Effector CD4-positive, alpha-beta T cell (primary cell): ENCODE data around the gene HOXA1.
A peak's percentile ranks its signal among the peaks of the same experiment; 100 is the strongest.

Source experiments
- DNase-seq: peaks from one replicate; pipeline ENCODE4 v3.0.0-alpha.2; 2020
- total RNA-seq: gene quantifications from one replicate; lab custom pipeline; 2026; lab: John Stamatoyannopoulos, UW

Gene HOXA1
- 1.5 reads per million for total RNA-seq

DNA sequence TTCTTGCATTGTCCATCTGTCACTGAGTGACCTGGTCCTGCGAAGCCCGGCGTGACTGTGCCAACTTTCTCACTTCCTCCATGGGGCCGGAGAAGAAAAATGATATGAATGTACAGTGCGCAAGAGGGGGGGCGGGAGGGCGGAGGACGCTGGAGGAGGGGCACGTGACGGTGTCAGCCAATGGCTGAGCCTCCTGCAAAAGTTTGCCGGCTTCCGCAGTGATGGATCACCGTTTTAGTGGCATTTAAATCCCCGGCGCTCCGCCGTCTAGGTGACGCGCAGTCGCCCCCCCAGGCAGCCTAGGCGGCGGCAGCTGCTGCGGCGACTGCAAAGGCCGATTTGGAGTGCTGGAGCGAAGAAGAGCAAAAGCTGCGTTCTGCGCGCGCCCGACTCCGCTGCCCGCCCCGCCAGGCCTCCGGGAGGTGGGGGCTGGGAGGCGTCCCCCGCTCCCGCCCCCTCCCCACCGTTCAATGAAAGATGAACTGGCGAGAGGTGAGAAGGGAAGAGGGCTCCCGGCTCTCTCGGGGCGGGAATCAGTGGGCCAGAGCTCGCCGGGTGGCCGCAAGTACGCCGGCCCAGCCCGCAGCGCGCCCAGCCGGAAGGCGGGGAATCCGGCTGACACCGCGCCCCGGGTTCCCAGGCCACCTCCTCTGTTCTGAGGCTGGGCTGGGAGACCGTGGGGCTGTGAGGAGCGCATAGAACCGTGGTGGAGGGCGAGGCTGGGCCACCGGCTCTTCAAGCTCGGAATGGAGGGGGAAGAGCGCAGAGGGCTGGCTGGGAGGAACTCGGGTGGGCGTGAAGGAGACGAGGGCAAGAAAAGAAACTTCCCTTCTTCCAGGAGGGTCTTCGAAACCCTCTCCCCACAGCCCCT, at the start of gene HOXA1:
Gene HOXA1 (minus strand): TSS at position 104 of the 871 bp plus-strand sequence. CDS start 88 bp downstream, at position 16.
- DNase-seq = peak; percentile 66

GRCh38 chr7:27145165-27145913, 49.5 kb upstream of the HOXA1 start:
- DNase-seq = no peak

- DNase-seq = no peak
Measured at GRCh38 chr7:27144781-27145164, 49.0 kb upstream of the HOXA1 start.

- DNase-seq = no peak
Measured at GRCh38 chr7:27143950-27144780, 48.4 kb upstream of the HOXA1 start.

GRCh38 chr7:27143023-27143949, 47.5 kb upstream of the HOXA1 start, which contains the start of gene HOXA5:
Gene HOXA5, minus strand, starts transcription at chr7:27143681. Its CDS starts 74 bp downstream, at chr7:27143607.
- no peak for DNase-seq

DNA sequence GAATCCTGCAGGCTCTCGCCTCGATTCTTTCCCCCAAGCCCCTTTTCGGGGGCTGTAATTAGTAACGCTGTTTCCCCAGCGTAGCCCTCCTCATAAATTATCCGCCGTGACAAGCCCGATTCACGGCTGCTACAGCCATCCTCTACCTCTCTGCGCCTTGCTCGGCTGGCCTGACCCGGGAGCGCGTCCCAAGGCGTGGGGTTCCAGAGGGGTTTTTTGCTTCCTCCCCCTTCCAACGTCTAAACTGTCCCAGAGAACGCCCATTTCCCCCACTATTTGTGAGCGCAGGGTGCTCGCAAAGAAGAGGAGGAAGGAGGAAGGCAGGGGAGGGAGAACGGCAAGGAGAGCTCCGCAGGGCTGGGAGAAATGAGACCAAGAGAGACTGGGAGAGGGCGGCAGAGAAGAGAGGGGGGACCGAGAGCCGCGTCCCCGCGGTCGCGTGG, 46.8 kb upstream of the HOXA1 start:
- DNase-seq = no peak

DNA sequence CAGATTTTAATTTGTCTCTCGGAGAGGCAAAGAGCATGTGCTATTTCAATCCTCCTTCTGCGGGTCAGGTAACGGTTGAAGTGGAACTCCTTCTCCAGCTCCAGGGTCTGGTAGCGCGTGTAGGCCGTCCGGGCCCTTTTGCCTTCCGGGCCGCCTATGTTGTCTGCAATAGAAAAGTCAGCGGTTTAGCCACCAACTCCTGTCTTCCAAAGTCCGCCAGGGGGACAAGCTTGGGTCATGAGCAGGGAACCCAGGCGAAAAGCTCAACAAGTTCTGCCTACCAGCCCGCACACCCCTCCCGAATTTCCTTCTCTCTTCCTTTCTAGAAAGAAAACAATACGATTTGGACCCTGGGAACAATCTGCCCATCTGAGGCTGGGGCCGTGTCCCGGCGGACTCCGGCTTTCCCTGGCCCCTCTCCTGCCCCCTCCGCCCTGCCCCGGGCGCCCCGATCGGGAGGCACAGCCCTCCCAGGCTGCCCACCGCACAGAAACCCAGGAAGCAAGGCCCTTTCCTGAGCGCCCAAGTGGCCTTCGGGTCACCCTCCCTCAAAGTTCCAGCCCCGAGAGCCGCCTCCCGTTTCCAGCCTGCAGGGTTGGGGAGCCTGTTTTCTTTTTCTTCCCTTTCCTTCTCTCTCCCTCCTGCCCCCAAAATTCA, 46.3 kb upstream of the HOXA1 start:
- DNase-seq = no peak

- DNase-seq = no peak
Measured at GRCh38 chr7:27141137-27141922, 45.5 kb upstream of the HOXA1 start.

DNA sequence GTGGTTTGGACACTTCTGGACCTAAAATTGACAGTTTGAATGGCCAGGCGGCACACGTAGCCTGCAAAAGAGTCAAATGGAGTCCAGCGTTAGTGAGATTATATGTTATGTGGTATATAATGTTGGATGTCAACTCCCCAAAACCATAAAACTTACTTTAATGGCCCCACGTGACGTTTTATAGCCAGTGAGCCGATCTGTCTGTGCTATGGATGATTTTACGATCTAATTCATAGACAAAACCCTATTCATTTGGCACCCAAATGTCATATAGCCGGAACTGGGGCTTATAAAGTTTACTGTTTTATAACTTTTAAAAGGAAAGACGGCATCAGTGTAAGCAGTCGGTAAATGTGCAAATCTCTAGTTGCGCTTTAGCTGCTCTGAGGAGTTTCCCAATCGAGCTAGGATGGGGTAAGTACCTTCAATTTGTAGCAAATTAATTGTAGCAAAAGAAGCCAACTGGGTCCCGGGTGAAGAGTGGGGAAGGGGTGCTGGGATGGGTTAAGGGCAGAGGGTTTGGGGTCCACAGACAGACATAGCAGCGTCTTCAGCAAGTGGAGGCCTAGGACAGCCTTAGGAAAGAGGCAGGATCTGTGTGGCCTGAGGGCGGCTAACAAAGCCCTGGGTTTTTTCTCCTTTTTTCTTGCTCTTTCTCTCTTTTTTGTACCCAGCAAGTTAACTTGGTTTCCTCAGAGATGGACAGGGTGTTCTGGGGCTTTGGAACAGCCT, 44.5 kb upstream of the HOXA1 start:
- DNase-seq = no peak

DNA sequence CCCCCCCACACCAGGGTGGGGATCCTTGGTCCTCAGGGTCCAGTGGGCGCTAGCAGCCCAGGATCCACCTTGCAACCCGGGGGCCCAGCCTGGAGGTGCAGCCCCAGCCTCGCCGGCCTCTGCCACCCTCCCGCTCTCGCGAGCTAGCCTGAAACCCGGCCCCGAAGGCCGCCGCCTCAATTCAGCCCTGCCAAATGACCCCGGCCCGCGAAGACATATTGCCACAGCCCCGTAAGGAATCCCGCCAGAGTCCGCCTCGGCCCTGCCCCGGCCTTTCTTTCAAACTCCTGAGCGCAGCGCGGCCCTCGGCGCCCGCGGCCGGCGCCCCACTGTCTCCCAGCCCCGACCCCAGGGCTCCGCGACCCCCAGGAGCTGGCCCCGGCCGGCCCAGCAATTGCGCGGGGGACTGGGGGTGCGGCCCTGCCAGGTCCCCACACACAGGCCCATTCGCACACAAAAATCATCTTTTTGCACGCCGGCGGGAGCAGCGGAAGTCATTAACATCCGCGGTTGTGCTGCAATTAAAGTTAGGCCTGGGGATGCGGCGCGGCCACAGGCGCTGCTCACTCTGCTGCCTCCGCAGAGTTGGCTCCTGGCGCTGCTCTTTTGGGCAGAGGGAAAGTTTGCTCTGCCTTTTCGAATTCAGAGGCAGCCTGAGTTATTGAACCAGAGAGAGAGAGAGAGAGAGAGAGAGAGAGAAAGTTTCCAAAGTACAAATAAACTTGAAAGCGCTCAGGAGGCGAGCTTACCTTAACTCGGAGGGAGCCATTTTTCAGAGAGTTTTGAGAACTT, 43.7 kb upstream of the HOXA1 start:
- DNase-seq = no peak

DNA sequence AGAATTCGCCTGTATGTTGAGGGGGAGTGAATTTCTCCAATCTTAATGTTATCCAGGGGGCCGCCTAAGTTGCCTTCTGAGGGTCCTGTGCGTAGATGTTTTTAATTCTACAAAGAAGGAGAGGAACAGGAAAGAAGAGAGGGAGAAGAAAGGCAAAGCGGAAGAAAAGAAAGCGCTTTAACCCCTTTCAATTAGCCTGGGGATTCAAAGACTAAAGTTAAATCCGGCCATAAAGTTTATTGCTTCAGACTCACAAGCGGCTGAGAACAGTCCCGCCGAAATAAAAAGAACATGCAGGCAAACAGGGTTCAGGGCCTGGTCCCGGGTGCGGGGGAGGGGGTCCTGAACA, 43.2 kb upstream of the HOXA1 start:
- DNase-seq = no peak

GRCh38 chr7:27138472-27138871, 42.7 kb upstream of the HOXA1 start:
- no peak for DNase-seq

DNA sequence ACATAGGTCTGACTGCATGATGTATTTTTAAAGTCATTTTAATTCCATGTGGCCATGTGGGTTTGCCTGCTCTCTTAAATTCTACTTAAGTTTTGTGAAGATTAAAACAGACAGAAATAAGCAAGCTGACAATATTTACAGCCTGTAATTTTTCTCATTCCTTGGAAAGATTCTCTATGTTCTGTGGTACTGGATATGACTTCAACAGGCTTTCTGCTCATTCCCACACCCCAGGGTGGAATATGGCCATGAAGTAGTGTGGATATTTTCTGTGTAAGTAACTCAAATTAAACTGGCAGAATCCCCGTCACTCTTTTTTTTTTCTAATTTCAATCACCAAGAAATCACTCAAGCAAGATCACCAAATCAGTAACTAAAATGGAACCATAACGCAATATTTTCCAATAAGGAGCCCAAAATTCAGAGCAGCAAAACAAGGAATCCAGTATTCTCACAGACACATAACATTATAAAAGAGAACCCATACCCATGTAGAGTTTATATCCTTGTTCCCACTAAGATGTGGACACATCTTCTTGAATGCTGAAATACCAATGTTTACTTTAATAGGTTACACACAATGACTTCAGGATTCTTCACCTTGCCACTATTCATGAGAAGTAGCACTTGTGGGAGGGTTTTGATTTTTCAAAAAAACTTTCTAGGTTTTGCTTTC, 42.0 kb upstream of the HOXA1 start:
- no peak for DNase-seq

DNA sequence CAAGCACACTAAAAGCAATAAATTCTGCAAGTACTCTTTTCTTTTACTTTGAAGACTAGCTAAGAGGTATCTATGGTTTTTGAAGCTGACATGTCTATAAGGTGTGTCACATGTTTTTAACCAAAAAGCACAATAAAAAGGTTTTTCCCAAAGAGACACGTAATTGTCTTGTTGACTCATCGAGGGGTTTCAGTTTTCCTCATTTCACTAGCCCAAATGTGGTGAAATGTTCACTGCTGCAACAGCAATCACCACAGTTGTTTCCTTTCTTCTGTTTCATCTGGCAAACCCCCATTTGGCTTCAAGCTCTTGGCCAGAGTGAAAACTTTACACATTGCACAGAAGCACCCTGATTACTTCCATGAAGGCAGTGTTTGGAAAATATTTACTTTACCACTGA, 38.6 kb upstream of the HOXA1 start:
- DNase-seq = no peak

DNA sequence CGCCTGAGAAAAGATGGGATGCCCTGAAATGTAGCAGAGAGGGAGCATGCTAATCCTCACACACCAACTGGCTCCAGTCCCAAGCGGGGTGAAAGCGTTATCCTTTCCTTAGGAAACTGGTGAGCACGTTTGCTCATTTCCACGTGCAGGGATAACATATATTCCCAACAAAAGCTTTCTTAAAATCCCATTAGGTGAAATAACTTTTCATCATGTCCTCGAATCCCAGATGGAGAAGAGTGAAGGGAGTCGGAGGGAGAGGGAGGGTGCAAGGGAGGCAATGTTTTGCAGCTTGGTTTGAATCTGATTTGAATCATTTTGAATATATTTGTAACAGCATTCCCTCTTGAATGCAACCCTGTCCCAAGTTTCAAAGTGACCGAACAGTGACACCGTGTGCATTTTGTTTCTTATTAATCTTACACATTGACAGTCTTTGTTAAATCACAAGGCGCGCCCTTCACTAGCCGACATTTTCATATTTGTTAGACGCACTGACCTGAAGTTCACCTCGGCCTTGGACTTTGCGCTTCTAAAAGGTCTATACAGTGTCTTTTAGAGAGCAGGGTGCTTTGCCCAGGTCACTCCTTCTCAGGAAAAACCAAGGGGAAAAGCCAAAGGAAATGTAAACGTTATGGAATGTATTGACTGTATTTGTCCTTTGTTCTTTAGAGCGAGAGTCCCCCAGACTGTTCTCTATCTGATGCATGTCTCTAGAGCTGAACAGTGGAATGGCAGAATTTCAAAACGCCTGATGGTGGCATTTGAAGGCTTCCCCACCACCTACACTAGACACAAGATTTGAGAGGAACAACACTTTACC, 37.8 kb upstream of the HOXA1 start:
- DNase-seq = no peak

DNA sequence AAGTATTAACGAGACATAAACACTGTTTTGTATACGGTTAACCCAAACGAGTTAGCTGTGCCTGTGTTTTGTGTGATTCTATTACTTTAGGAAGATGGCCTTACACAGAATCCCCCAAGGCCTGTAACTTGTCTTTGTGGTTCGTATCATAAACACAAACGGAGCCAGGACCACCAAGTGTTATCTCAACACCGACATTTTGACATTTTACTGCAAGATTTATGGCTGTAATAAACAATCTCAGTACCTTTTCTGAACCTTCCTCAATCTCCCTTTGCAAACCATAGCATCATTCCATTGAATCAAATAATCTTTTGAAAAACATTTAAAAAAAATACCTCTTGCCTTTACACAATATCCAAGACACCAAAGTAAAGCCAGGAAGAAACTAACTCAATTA, 37.2 kb upstream of the HOXA1 start:
- DNase-seq = no peak

DNA sequence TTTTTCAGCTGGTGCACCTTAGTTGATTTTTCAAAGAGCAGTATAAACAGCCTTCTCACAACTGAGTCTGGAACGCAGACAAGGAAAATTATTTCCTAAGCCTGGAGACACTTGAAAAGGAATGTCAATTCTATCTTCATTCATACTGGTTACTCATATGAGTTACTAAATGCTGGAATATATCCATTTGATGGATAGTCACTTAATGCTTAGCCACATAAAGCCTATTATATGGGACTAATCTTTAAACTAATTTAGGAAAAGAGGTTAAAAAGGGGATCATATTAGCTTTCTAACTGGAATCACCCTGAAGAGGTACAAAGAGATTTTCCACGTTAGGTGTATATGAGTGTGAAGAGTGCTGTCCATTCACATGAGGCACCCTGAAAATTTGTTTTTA, 36.4 kb upstream of the HOXA1 start:
- DNase-seq = no peak
